Neural cell (in vitro differentiated cells): ENCODE results near the gene SCAI. TPM values are rescaled to one million over a fixed set of nuclear protein-coding genes. Genes with fewer than 3 reads are reported as not detected.

ENCODE experiments used
- H2AFZ ChIP-seq: fragments of 200-600, 300-800 bp; sonication (generic), shearing (Covaris generic); 2 replicates; pipeline ENCODE4 v1.6.0; 2014; ENCODE audit warnings: low read depth, mild to moderate bottlenecking, antibody characterized with exemption, low read length, moderate library complexity
- H3F3A ChIP-seq: fragments of 200-600 bp; shearing (Covaris generic); 2 replicates; pipeline ENCODE4 v1.6.1; 2016; ENCODE audit warnings: mild to moderate bottlenecking, moderate library complexity, mixed read lengths, antibody characterized with exemption, low read length; ENCODE audit not compliant: insufficient read depth, poor library complexity, severe bottlenecking
- H3K27ac ChIP-seq: fragments of 200-600, 300-800 bp; sonication (generic), shearing (Covaris generic); 2 replicates; pipeline ENCODE4 v1.5.1; 2014; ENCODE audit warnings: mild to moderate bottlenecking, low read length, moderate library complexity
- H3K27me3 ChIP-seq: fragments of 300-800, 200-600 bp; sonication (generic), shearing (Covaris generic); 2 replicates; pipeline ENCODE4 v1.6.0; 2014; ENCODE audit warnings: mild to moderate bottlenecking, low read depth, low read length, moderate library complexity; ENCODE audit not compliant: insufficient read depth
- H3K36me3 ChIP-seq: fragments of 300-800, 200-600 bp; sonication (generic), shearing (Covaris generic); 2 replicates; pipeline ENCODE4 v1.5.1; 2014; ENCODE audit warnings: mild to moderate bottlenecking, antibody characterized with exemption, low read length, moderate library complexity; ENCODE audit not compliant: insufficient read depth
- H3K4me2 ChIP-seq: fragments of 300-800, 200-600 bp; sonication (generic), shearing (Covaris generic); 2 replicates; pipeline ENCODE4 v1.6.0; 2014; ENCODE audit warnings: mild to moderate bottlenecking, low read length
- H3K4me3 ChIP-seq: fragments of 300-800, 200-600 bp; sonication (generic), shearing (Covaris generic); 2 replicates; pipeline ENCODE4 v1.5.1; 2014; ENCODE audit warnings: mild to moderate bottlenecking, low read length, moderate library complexity
- H3K79me2 ChIP-seq: fragments of 200-600 bp; shearing (Covaris generic); replicated peaks from 2 replicates; pipeline ENCODE4 v1.6.0; 2014; ENCODE audit warnings: mild to moderate bottlenecking, low read length, moderate library complexity; ENCODE audit not compliant: insufficient read depth
- H3K9ac ChIP-seq: fragments of 300-800, 200-600 bp; sonication (generic), shearing (Covaris generic); 2 replicates; pipeline ENCODE4 v1.6.1; 2016; ENCODE audit warnings: mild to moderate bottlenecking, low read length, mixed read lengths
- H3K9me2 ChIP-seq: fragments of 200-600 bp; shearing (Covaris generic); 2 replicates; pipeline ENCODE4 v1.6.1; 2016; ENCODE audit warnings: mild to moderate bottlenecking, low read length, mixed read lengths; ENCODE audit not compliant: insufficient read depth
- H3K9me3 ChIP-seq: fragments of 200-600, 300-800 bp; sonication (generic), shearing (Covaris generic); 2 replicates; pipeline ENCODE4 v1.6.1; 2016; ENCODE audit warnings: mild to moderate bottlenecking, mixed run types, low read length, moderate library complexity, mixed read lengths
- H4K20me1 ChIP-seq: fragments of 200-600 bp; shearing (Covaris generic); 2 replicates; pipeline ENCODE4 v1.6.1; 2016; ENCODE audit warnings: mild to moderate bottlenecking, mixed run types; ENCODE audit not compliant: insufficient read depth
- CTCF ChIP-seq: fragments of 450-650 bp; IDR thresholded peaks from 2 replicates; pipeline ENCODE4 v1.5.1; 2014; ENCODE audit warnings: antibody characterized with exemption, mild to moderate bottlenecking, moderate library complexity; ENCODE audit not compliant: poor library complexity, severe bottlenecking
- EP300 ChIP-seq: fragments of 450-650 bp; conservative IDR thresholded peaks from 2 replicates; pipeline ENCODE4 v1.6.1; 2014; ENCODE audit warnings: antibody characterized with exemption, mild to moderate bottlenecking, moderate library complexity; ENCODE audit not compliant: poor library complexity, severe bottlenecking
- EZH2 ChIP-seq: fragments of 200-600, 300-800 bp; shearing (Covaris generic), sonication (generic); IDR thresholded peaks from 2 replicates; pipeline ENCODE4 v1.6.1; 2014; ENCODE audit warnings: antibody characterized with exemption, low read length, borderline replicate concordance, mild to moderate bottlenecking; ENCODE audit not compliant: insufficient read depth, poor library complexity, severe bottlenecking
- MXI1 ChIP-seq: fragments of 450-650 bp; conservative IDR thresholded peaks from 2 replicates; pipeline ENCODE4 v1.6.1; 2014; ENCODE audit warnings: antibody characterized with exemption, mild to moderate bottlenecking; ENCODE audit not compliant: poor library complexity, severe bottlenecking
- POLR2AphosphoS5 ChIP-seq: IDR thresholded peaks from 2 replicates; pipeline ENCODE4 v1.6.1; 2012
- RAD21 ChIP-seq: fragments of 450-650 bp; conservative IDR thresholded peaks from 2 replicates; pipeline ENCODE4 v1.6.1; 2014; ENCODE audit warnings: antibody characterized with exemption, mild to moderate bottlenecking, moderate library complexity
- REST ChIP-seq: IDR thresholded peaks from 2 replicates; pipeline ENCODE4 v1.6.1; 2012; ENCODE audit warnings: borderline replicate concordance
- SMC3 ChIP-seq: fragments of 450-650 bp; conservative IDR thresholded peaks from 2 replicates; pipeline ENCODE4 v1.6.1; 2014; ENCODE audit warnings: antibody characterized with exemption, mild to moderate bottlenecking, moderate library complexity; ENCODE audit not compliant: poor library complexity
- TAF1 ChIP-seq: IDR thresholded peaks from 2 replicates; pipeline ENCODE4 v1.6.1; 2012; ENCODE audit warnings: low read depth
- polyA plus RNA-seq: library from polyadenylated mRNA; depleted of rRNA; stranded (reverse); fragments of >200 nt; gene quantifications from 2 replicates; pipeline ENCODE4 v1.2.3, GENCODE V29; 2014

The SCAI gene
- polyA plus RNA-seq, 1 donor from 2014 or later, result 43.2 TPM

- H4K20me1 ChIP-seq, result no peaks in the 10 kb centered on the region
- H2AFZ ChIP-seq, result no peak overlapping the region
- no peaks in the 10 kb centered on the region for H3K9me3 ChIP-seq
- H3K79me2 ChIP-seq, result no peaks in the 10 kb centered on the region
- no peaks in the 10 kb centered on the region for H3K36me3 ChIP-seq
- no peaks in the 10 kb centered on the region for H3F3A ChIP-seq
- TF ChIP-seq EP300 (no peak), RAD21 (no peak), MXI1 (no peak)
- H3K9ac ChIP-seq, result no peak overlapping the region
- no peak overlapping the region for H3K4me3 ChIP-seq
- no peak overlapping the region for H3K4me2 ChIP-seq
- H3K9me2 ChIP-seq, result no peaks in the 10 kb centered on the region
- H3K27ac ChIP-seq, result no peak overlapping the region
- no peaks in the 10 kb centered on the region for H3K27me3 ChIP-seq
These were observed 105.2 kb downstream of the SCAI start for GRCh38 chr9:125038166-125038565.

GRCh38 chr9:125028041-125028440 lies 115.3 kb downstream of the SCAI start:
- Histone ChIP-seq H3K9me2 (no peaks in the 10 kb centered on the region), H3K9me3 (no peaks in the 10 kb centered on the region), H3K4me2 (no peak overlapping the region), H3K36me3 (no peaks in the 10 kb centered on the region), H3K4me3 (no peak overlapping the region), H3K27me3 (no peaks in the 10 kb centered on the region), H2AFZ (no peak overlapping the region), H3K79me2 (no peaks in the 10 kb centered on the region), H3F3A (no peaks in the 10 kb centered on the region), H4K20me1 (no peaks in the 10 kb centered on the region), H3K27ac (no peak overlapping the region), H3K9ac (no peak overlapping the region)
- TF ChIP-seq EP300 (no peak), CTCF (no peak), RAD21 (no peak), SMC3 (no peak), TAF1 (no peak), REST (no peak), MXI1 (no peak), POLR2AphosphoS5 (no peak), EZH2 (no peak)

GRCh38 chr9:125024917-125025316 lies 118.4 kb downstream of the SCAI start:
- H3K79me2 ChIP-seq, result no peaks in the 10 kb centered on the region
- H3F3A ChIP-seq, result no peaks in the 10 kb centered on the region
- no peak overlapping the region for H3K9ac ChIP-seq
- no peaks in the 10 kb centered on the region for H3K9me2 ChIP-seq
- H3K4me2 ChIP-seq, result no peak overlapping the region
- no peak overlapping the region for H3K27ac ChIP-seq
- H3K27me3 ChIP-seq, result no peaks in the 10 kb centered on the region
- no peak overlapping the region for H2AFZ ChIP-seq
- H4K20me1 ChIP-seq, result no peaks in the 10 kb centered on the region
- H3K9me3 ChIP-seq, result no peaks in the 10 kb centered on the region
- peaks cover 4% of the 10 kb centered on the region for H3K36me3 ChIP-seq
- H3K4me3 ChIP-seq, result no peak overlapping the region
- TF ChIP-seq CTCF (no peak), EZH2 (no peak), RAD21 (no peak), MXI1 (no peak), EP300 (no peak), TAF1 (no peak), REST (no peak), SMC3 (no peak), POLR2AphosphoS5 (no peak)
